ENCODE results near the gene SYT8.

Gene SYT8

GRCh38 chr11:1844221-1845094, 9.7 kb downstream of the SYT8 start:
- no peaks in the 10 kb centered on the region for H3K9me3 Mint-ChIP-seq
- peaks cover 6% of the 10 kb centered on the region for H3K27me3 Mint-ChIP-seq (ENCODE audit: low read depth)

GRCh38 chr11:1845095-1845429, 10.3 kb downstream of the SYT8 start:
- peak overlapping the region in 2 of 3 experiments; percentile 2 to 20 for H3K4me3 Mint-ChIP-seq
- H3K9me3 Mint-ChIP-seq = no peaks in the 10 kb centered on the region
- peaks cover 31% of the 10 kb centered on the region for H3K4me1 Mint-ChIP-seq
- H3K27ac Mint-ChIP-seq = peak overlapping the region; percentile 44 to 80 (median 75)
- peaks cover 6% of the 10 kb centered on the region for H3K27me3 Mint-ChIP-seq (ENCODE audit: low read depth)
- H3K36me3 Mint-ChIP-seq (ENCODE audit: low read depth) = no peaks in the 10 kb centered on the region
- TF ChIP-seq CTCF (IDR thresholded peaks at IDR 0.05; ENCODE audit: unreplicated experiment in 3 of 3) = no peak

More at GRCh38 chr11:1844221-1845094, 9.7 kb downstream of the SYT8 start:
- peak overlapping the region; percentile 44 to 80 (median 75) for H3K27ac Mint-ChIP-seq
- no peak for TF ChIP-seq CTCF (IDR thresholded peaks at IDR 0.05; ENCODE audit: unreplicated experiment in 3 of 3)
- H3K4me1 Mint-ChIP-seq = peaks cover 31% of the 10 kb centered on the region
- H3K4me3 Mint-ChIP-seq = peak overlapping the region in 1 of 3 experiments; percentile 2
- H3K36me3 Mint-ChIP-seq (ENCODE audit: low read depth) = no peaks in the 10 kb centered on the region

GRCh38 chr11:1845561-1846452, 11.0 kb downstream of the SYT8 start:
- no peak for TF ChIP-seq CTCF (IDR thresholded peaks at IDR 0.05; ENCODE audit: unreplicated experiment in 3 of 3)

GRCh38 chr11:1846453-1846932, 11.7 kb downstream of the SYT8 start:
- no peaks in the 10 kb centered on the region for H3K36me3 Mint-ChIP-seq (ENCODE audit: low read depth)
- peak overlapping the region in 2 of 3 experiments; percentile 35 to 57 for H3K27ac Mint-ChIP-seq
- no peak for TF ChIP-seq CTCF (IDR thresholded peaks at IDR 0.05; ENCODE audit: unreplicated experiment in 3 of 3)
- H3K9me3 Mint-ChIP-seq = no peaks in the 10 kb centered on the region
- no peak overlapping the region for H3K4me3 Mint-ChIP-seq
- peaks cover 6% of the 10 kb centered on the region for H3K27me3 Mint-ChIP-seq (ENCODE audit: low read depth)
- peaks cover 35% of the 10 kb centered on the region for H3K4me1 Mint-ChIP-seq

More at GRCh38 chr11:1845561-1846452, 11.0 kb downstream of the SYT8 start:
- Mint-ChIP-seq H3K27me3 (ENCODE audit: low read depth) (peaks cover 6% of the 10 kb centered on the region), H3K27ac (peak overlapping the region; percentile 44 to 80 (median 75)), H3K9me3 (no peaks in the 10 kb centered on the region), H3K4me3 (no peak overlapping the region), H3K36me3 (ENCODE audit: low read depth) (no peaks in the 10 kb centered on the region), H3K4me1 (peaks cover 34% of the 10 kb centered on the region)

GRCh38 chr11:1847006-1847735, 12.4 kb downstream of the SYT8 start:
- Mint-ChIP-seq H3K9me3 (no peaks in the 10 kb centered on the region), H3K4me3 (no peak overlapping the region), H3K4me1 (peaks cover 35% of the 10 kb centered on the region), H3K27me3 (ENCODE audit: low read depth) (peaks cover 6% of the 10 kb centered on the region), H3K36me3 (ENCODE audit: low read depth) (no peaks in the 10 kb centered on the region), H3K27ac (peak overlapping the region; percentile 10 to 57 (median 56))
- no peak for TF ChIP-seq CTCF (IDR thresholded peaks at IDR 0.05; ENCODE audit: unreplicated experiment in 3 of 3)
